GM21367 (cell line): ENCODE measurements around the gene PCDHA6.
"Not testable (repeated sequence)": the region's sequence is repeated elsewhere in the genome, so short reads cannot be mapped to it uniquely, and the experiment has no call there.

Experiments
- ATAC-seq: cut with Tn5 transposase; IDR thresholded peaks from one replicate; pipeline ENCODE4 v1.9.1; 2021; ENCODE audit not compliant: unreplicated experiment

PCDHA6 gene

GRCh38 chr5:140827704-140828361, at the start of gene PCDHA6:
Gene PCDHA6, plus strand, starts transcription at chr5:140827960. Its CDS starts 132 bp downstream, at chr5:140828092.
- ATAC-seq, result no peak

DNA sequence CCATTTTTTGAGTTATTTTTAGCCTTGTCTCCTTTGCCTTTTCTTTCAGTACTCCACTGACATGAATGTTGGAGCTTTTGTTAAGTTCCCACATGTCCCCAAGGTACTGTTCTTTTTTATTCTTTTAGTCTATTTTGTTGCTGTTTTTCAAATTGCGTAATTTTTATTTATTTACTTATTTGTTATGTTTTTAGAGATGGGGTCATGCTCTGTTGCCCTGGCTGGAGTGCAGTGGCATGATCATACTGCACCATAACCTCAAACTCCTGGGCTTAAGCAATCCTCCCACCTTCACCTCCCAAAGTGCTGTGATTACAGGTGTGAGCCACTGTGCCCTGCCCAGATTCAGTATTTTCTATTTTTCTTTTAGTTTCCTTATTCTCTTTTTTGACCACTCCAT, 47.2 kb upstream of the PCDHA6 start:
- ATAC-seq, result no peak

- no peak for ATAC-seq
Measured at GRCh38 chr5:140785905-140786686, 41.7 kb upstream of the PCDHA6 start, which contains the start of gene PCDHA1. Gene PCDHA1, plus strand, starts transcription at chr5:140786140.

GRCh38 chr5:140787422-140787821, 40.3 kb upstream of the PCDHA6 start:
- not testable (repeated sequence) for ATAC-seq

DNA sequence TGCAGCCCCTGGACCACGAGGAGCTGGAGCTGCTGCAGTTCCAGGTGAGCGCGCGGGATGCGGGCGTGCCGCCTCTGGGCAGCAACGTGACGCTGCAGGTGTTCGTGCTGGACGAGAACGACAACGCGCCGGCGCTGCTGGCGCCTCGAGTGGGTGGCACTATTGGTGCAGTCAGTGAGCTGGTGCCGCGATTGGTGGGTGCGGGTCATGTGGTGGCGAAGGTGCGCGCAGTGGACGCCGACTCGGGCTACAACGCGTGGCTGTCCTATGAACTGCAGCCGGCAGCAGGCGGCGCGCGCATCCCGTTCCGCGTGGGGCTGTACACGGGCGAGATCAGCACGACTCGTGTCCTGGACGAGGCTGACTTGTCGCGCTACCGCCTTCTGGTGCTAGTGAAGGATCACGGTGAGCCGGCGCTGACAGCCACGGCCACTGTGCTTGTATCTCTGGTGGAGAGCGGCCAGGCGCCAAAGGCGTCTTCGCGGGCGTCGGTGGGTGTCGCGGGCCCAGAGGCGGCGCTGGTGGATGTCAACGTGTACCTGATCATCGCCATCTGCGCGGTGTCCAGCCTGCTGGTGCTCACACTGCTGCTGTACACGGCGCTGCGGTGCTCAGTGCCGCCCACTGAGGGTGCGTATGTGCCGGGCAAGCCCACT, 39.8 kb upstream of the PCDHA6 start:
- ATAC-seq, result not testable (repeated sequence)

DNA sequence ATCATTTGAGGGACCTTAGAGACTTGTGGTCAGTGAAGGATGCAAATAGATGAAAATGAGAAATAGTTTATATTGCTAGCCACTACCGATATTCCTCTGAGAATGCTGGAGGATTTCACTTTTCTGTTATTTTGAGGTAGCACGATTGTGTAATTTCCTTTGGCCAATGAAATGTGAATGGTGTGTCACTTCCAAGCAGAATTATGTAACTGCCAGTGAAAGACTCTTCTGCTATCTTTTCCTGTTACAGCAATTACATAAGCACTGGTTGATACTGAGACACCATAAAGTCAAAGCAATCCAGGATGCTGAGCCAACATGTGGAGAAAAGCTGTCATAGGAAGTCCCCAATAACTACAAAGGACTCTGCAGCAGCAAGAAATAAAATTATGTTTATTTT, 36.7 kb upstream of the PCDHA6 start:
- ATAC-seq, result no peak

DNA sequence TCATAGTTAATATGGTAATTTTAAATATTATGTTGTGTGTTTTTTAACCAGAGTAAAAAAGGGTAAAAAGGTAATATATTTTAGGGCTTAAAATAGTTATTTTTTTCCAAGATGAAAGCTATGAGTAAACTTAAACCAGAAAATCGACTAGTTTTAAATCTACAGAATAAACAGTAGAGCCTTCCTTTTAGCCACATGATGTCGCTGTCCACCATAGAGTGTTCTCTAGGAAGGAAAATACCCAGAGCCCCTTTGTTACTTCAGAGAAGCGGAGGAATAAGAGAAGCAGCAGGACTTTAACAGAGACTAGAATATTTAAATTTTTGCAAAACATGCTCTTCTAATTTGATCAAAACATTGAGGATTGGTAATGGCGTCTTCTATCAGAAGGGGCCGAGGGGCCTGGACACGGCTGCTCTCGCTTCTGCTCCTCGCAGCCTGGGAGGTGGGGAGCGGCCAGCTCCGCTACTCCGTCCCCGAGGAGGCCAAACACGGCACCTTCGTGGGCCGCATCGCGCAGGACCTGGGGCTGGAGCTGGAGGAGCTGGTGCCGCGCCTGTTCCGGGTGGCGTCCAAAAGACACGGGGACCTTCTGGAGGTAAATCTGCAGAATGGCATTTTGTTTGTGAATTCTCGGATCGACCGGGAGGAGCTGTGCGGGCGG, 33.0 kb upstream of the PCDHA6 start, which contains the start of gene PCDHA2:
Gene PCDHA2, plus strand, starts transcription at position 258 of the 664 bp plus-strand sequence.
- no peak for ATAC-seq

- no peak for ATAC-seq
Measured at GRCh38 chr5:140795259-140795641, 32.5 kb upstream of the PCDHA6 start.

- ATAC-seq, result not testable (repeated sequence)
Measured at GRCh38 chr5:140796072-140796717, 31.6 kb upstream of the PCDHA6 start.

DNA sequence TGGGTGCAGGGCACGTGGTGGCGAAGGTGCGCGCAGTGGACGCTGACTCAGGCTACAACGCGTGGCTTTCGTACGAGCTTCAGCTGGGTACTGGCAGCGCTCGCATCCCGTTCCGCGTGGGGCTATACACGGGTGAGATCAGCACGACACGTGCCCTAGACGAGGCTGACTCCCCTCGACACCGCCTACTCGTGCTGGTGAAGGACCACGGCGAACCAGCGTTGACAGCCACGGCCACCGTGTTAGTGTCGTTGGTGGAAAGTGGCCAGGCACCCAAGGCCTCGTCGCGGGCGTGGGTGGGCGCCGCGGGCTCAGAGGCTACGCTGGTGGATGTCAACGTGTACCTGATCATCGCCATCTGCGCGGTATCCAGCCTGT, 31.1 kb upstream of the PCDHA6 start:
- ATAC-seq, result no peak

DNA sequence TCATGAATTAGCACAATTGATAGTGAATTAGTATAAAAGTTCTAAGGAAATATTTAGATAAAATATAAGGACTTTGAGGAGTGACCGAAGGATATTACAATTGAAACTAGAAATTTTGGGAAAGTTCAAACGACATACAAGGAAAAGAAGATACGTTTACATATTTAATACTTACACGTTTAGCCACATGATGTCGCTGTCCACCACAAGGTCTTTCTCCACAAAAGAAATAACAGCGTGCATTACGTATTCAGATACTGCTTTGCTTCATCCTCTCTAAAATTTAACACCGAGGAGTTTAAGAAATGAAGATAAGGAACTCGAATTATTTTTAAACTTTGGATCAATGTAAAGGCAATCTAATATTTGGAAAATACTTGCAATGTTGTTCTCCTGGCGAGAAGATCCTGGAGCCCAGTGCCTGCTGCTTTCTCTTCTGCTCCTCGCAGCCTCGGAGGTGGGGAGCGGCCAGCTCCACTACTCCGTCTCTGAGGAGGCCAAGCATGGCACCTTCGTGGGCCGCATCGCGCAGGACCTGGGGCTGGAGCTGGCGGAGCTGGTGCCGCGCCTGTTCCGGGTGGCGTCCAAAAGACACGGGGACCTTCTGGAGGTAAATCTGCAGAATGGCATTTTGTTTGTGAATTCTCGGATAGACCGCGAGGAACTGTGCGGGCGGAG, 26.8 kb upstream of the PCDHA6 start, which contains the start of gene PCDHA3:
Gene PCDHA3, plus strand, starts transcription at position 242 of the 678 bp plus-strand sequence.
- ATAC-seq, result no peak

DNA sequence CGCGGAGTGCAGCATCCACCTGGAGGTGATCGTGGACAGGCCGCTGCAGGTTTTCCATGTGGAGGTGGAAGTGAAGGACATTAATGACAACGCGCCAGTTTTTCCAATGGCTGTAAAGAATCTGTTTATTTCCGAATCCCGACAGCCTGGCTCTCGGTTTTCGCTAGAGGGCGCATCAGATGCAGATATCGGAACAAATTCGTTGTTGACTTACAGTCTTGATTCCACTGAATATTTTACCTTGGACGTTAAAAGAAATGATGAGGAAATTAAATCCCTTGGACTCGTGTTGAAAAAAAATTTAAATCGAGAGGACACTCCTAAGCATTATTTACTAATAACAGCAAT, 26.3 kb upstream of the PCDHA6 start:
- ATAC-seq, result no peak

DNA sequence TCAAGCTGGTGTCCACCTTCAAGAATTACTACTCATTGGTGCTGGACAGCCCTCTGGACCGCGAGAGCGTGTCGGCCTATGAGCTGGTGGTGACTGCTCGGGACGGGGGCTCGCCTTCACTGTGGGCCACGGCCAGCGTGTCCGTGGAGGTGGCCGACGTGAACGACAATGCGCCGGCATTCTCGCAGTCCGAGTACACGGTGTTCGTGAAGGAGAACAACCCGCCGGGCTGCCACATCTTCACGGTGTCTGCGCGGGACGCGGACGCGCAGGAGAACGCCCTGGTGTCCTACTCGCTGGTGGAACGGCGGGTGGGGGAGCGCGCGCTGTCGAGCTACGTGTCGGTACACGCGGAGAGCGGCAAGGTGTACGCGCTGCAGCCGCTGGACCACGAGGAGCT, 25.4 kb upstream of the PCDHA6 start:
- ATAC-seq, result not testable (repeated sequence)

- no peak for ATAC-seq
Measured at GRCh38 chr5:140802781-140803271, 24.9 kb upstream of the PCDHA6 start.

DNA sequence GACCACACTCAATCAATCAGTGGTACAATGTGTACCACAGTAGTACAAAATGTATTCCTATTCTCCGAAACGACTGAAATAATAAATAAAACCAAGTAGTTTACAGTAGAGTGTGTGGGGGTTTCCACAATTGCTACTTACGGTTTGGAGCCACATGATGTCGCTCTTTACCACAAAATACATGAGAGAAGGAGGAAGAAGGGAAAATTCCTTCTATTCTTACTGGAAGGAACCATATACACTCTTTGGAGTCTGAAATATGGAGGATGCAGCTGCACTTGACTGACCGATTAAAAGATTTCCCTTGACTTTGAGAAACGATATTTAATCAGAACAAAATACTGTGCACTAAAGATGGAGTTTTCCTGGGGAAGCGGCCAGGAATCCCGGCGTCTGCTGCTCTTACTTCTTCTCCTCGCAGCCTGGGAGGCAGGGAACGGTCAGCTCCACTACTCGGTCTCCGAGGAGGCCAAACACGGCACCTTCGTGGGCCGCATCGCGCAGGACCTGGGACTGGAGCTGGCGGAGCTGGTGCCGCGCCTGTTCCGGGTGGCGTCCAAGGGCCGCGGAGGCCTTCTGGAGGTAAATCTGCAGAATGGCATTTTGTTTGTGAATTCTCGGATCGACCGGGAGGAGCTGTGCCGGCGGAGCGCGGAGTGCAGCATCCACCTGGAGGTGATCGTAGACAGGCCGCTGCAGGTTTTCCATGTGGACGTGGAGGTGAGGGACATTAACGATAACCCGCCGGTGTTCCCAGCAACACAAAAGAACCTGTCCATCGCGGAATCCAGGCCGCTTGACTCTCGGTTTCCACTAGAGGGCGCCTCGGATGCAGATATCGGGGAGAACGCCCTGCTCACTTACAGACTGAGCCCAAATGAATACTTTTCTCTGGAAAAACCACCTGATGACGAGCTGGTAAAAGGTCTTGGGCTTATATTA, 20.7 kb upstream of the PCDHA6 start, which contains the start of gene PCDHA4:
Gene PCDHA4, plus strand, starts transcription at position 235 of the 942 bp plus-strand sequence.
- ATAC-seq, result no peak

DNA sequence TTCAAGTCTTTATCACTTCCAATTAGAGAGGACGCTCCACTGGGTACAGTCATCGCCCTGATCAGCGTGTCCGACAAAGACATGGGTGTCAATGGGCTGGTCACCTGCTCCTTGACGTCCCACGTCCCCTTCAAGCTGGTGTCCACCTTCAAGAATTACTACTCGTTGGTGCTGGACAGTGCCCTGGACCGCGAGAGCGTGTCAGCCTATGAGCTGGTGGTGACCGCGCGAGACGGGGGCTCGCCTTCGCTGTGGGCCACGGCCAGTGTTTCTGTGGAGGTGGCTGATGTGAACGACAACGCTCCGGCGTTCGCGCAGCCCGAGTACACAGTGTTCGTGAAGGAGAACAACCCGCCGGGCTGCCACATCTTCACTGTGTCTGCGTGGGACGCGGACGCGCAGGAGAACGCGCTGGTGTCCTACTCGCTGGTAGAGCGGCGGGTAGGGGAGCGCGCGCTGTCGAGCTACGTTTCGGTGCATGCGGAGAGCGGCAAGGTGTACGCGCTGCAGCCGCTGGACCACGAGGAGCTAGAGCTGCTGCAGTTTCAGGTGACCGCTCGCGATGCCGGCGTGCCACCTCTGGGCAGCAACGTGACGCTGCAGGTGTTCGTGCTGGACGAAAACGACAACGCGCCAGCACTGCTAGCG, 19.4 kb upstream of the PCDHA6 start:
- not testable (repeated sequence) for ATAC-seq

DNA sequence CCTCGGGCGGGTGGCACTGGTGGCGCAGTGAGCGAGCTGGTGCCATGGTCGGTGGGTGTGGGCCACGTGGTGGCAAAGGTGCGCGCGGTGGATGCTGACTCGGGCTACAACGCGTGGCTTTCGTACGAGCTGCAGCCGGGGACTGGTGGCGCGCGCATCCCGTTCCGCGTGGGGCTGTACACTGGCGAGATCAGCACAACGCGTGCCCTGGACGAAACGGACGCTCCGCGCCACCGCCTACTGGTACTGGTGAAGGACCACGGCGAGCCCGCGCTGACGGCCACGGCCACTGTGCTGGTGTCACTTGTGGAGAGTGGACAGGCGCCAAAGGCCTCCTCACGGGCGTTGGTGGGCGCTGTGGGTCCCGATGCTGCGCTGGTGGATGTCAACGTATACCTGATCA, 18.9 kb upstream of the PCDHA6 start:
- no peak for ATAC-seq
